Dendritic cell treated with granulocyte-macrophage colony-stimulating factor and Interleukin-4, amounts not matched to agents 40 ng/mL and 50 ng/mL, for 4 days (primary cell): ENCODE measurements around the gene DNAH8.

Source experiments
- H3K27ac Mint-ChIP-seq: one replicate; pipeline ENCODE4 v1.8.0; 2022; ENCODE audit warnings: mild to moderate bottlenecking, mixed read lengths
- H3K27me3 Mint-ChIP-seq: one replicate; pipeline ENCODE4 v1.8.0; 2022; ENCODE audit warnings: mild to moderate bottlenecking, mixed read lengths
- H3K36me3 Mint-ChIP-seq: one replicate; pipeline ENCODE4 v1.8.0; 2022; ENCODE audit warnings: low read depth, mixed read lengths
- H3K4me1 Mint-ChIP-seq: one replicate; pipeline ENCODE4 v1.8.0; 2022; ENCODE audit warnings: low read depth, mixed read lengths
- H3K4me3 Mint-ChIP-seq: one replicate; pipeline ENCODE4 v1.8.0; 2022; ENCODE audit warnings: mild to moderate bottlenecking, moderate library complexity, mixed read lengths
- H3K9me3 Mint-ChIP-seq: one replicate; pipeline ENCODE4 v1.8.0; 2022; ENCODE audit warnings: mixed read lengths
- intact Hi-C: fragments of 100-400 bp; cut with micrococcal nuclease; formaldehyde crosslinking; loops from one replicate; pipeline ENCODE4 v1.15.0; 2022

DNAH8 gene

GRCh38 chr6:38716825-38717224, 1.7 kb downstream of the DNAH8 start:
- peaks cover 11% of the 10 kb centered on the region for H3K4me1 Mint-ChIP-seq
- H3K27ac Mint-ChIP-seq: no peak overlapping the region
- H3K9me3 Mint-ChIP-seq: no peaks in the 10 kb centered on the region
- H3K36me3 Mint-ChIP-seq: no peaks in the 10 kb centered on the region
- intact Hi-C loops: no loop called here
- no peak overlapping the region for H3K4me3 Mint-ChIP-seq
- peaks cover 52% of the 10 kb centered on the region for H3K27me3 Mint-ChIP-seq

DNA sequence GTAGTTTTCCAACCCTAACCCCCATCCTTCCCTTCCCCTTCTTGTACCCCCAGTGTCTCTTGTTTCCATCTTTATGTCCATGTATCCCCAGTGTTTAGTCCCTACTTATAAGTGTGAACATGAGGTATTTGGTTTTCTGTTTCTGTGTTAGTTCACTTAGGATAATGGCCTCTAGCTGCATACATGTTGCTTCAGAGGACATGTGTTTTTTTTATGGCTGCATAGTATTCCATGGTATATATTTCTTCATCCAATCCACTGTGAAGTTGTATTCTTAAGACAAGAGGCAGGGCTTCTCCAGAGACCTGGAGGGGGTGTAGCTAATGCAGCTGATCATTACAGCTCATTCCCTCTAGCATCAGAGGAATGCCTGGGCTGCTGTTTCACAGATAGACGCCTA, 4.2 kb downstream of the DNAH8 start:
- Mint-ChIP-seq H3K36me3 (no peaks in the 10 kb centered on the region), H3K27me3 (peaks cover 43% of the 10 kb centered on the region), H3K27ac (no peak overlapping the region), H3K9me3 (no peaks in the 10 kb centered on the region), H3K4me3 (no peak overlapping the region), H3K4me1 (peaks cover 2% of the 10 kb centered on the region)
- intact Hi-C loops: no loop called here

DNA sequence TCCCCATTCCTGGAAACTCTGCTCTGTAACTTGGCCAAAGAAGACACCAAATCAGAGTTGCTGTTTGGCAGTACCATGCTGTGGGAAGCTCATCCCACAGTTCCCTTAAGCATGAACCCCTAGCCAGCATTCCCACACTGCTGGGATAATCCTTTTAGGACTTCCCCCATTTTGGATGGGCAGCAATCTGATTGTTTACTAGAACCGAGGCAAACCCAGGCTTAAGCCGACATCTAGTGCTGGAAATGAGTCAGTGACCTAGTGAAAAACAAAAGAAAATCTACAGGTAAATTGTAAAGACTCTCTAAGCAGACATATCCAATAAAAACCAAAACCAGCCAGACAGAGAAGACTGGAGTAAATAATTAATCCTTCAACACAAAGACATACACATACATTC, 5.2 kb downstream of the DNAH8 start:
- no peaks in the 10 kb centered on the region for H3K36me3 Mint-ChIP-seq
- H3K4me1 Mint-ChIP-seq: no peaks in the 10 kb centered on the region
- intact Hi-C loops: no loop called here
- H3K27me3 Mint-ChIP-seq: peaks cover 36% of the 10 kb centered on the region
- no peaks in the 10 kb centered on the region for H3K9me3 Mint-ChIP-seq
- H3K4me3 Mint-ChIP-seq: no peak overlapping the region
- H3K27ac Mint-ChIP-seq: no peak overlapping the region

DNA sequence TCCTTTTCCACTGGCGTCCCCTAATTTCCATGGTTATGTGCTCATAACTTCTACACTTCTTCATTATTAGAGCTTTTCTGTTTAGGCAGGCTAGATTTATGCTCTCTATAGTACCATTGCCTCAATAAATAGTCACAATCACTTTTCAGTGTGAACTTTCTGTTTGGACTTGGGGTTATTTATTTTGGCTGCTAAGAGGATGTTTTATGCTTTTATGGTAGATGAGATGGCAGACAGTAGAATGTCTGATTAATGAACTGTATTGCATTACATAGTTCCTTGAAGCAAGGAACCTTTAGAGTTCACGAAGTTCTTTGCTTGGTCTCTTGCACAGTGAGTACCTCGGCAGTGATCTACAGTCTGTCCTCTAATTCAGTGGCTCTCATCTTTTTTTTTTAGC, 6.9 kb downstream of the DNAH8 start:
- peaks cover 21% of the 10 kb centered on the region for H3K27me3 Mint-ChIP-seq
- H3K9me3 Mint-ChIP-seq: no peaks in the 10 kb centered on the region
- intact Hi-C loops: no loop called here
- H3K4me3 Mint-ChIP-seq: no peak overlapping the region
- no peaks in the 10 kb centered on the region for H3K4me1 Mint-ChIP-seq
- no peaks in the 10 kb centered on the region for H3K36me3 Mint-ChIP-seq
- H3K27ac Mint-ChIP-seq: no peak overlapping the region

DNA sequence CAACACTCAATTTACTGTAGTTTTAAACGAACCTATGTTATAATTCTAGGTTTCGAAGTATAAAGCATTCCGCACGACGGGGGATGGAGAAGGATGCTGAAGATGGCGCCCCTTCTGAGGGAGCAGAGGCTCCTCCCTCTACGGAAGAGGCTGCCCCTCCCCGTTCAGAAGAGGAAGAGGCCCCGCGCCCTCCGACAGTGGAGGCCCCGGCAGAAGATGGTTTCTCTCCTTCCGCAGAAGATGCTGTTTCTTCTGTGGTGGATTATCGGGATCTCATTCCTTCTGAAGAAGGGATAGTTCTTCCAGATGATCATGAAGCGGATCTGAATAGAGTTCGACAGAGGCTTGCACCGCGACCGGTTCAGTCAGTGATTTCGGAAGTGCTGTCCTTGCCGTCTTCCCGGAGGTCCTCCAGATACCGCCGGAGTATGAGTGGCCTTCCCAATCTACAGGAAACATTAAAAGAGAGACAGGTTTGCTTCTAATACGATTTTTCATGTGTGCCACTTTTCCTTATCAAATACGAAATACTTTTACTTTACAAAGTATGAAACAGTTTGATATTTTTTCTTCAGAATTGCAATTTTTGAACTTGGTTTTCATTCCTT, 7.7 kb downstream of the DNAH8 start:
- intact Hi-C loops: no loop called here
- H3K4me1 Mint-ChIP-seq: no peaks in the 10 kb centered on the region
- H3K27ac Mint-ChIP-seq: no peak overlapping the region
- no peak overlapping the region for H3K4me3 Mint-ChIP-seq
- H3K36me3 Mint-ChIP-seq: no peaks in the 10 kb centered on the region
- H3K27me3 Mint-ChIP-seq: peaks cover 18% of the 10 kb centered on the region
- no peaks in the 10 kb centered on the region for H3K9me3 Mint-ChIP-seq

DNA sequence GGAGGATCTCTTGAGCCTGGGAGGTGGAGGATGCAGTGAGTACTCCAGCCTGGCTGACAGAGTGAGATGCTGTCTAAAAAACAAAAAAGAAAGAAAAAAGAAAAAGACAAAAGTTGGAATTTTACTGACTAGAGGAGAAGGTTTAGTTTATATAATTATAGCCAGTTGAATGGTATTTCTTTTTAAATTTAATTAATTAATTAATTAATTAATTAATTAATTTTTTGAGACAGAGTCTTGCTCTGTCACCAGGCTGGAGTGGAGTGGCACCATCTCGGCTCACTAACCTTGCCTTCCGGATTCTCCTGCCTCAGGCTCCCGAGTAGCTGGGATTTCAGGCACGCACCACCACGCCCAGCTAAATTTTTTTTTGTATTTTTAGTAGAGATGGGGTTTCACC, 8.7 kb downstream of the DNAH8 start:
- Mint-ChIP-seq H3K4me1 (no peaks in the 10 kb centered on the region), H3K9me3 (no peaks in the 10 kb centered on the region), H3K4me3 (no peak overlapping the region), H3K27ac (no peak overlapping the region), H3K27me3 (peaks cover 15% of the 10 kb centered on the region), H3K36me3 (no peaks in the 10 kb centered on the region)
- intact Hi-C loops: no loop called here

DNA sequence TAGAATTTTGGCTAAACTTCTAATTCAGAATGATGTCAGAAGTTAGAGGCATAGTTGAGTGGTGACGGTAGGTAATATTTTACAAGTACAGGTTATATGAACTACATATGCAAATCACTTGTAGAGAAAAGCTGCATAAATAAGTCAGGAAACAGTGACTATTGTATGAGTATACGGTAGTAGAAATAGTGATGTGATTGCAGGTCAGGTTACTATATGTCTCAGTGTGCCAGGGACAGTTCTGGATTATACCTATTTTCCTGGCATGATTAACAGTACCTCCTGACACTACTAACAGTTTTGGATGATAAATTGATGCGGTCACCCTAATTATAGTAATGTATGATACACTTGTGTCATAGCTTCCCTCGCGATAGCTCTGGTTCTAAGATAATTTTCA, 9.2 kb downstream of the DNAH8 start:
- H3K9me3 Mint-ChIP-seq: no peaks in the 10 kb centered on the region
- no peak overlapping the region for H3K4me3 Mint-ChIP-seq
- H3K27me3 Mint-ChIP-seq: peaks cover 13% of the 10 kb centered on the region
- no peak overlapping the region for H3K27ac Mint-ChIP-seq
- no peaks in the 10 kb centered on the region for H3K4me1 Mint-ChIP-seq
- intact Hi-C loops: no loop called here
- no peaks in the 10 kb centered on the region for H3K36me3 Mint-ChIP-seq

- Mint-ChIP-seq H3K4me3 (no peak overlapping the region), H3K27ac (no peak overlapping the region), H3K9me3 (no peaks in the 10 kb centered on the region), H3K27me3 (peaks cover 7% of the 10 kb centered on the region), H3K4me1 (no peaks in the 10 kb centered on the region), H3K36me3 (no peaks in the 10 kb centered on the region)
- intact Hi-C loops: no loop called here
Measured at GRCh38 chr6:38725414-38726183, 10.5 kb downstream of the DNAH8 start.

GRCh38 chr6:38728203-38728602, 13.1 kb downstream of the DNAH8 start:
- no peak overlapping the region for H3K4me3 Mint-ChIP-seq
- H3K4me1 Mint-ChIP-seq: no peaks in the 10 kb centered on the region
- no peaks in the 10 kb centered on the region for H3K36me3 Mint-ChIP-seq
- no peaks in the 10 kb centered on the region for H3K9me3 Mint-ChIP-seq
- intact Hi-C loops: no loop called here
- peaks cover 3% of the 10 kb centered on the region for H3K27me3 Mint-ChIP-seq
- no peak overlapping the region for H3K27ac Mint-ChIP-seq

DNA sequence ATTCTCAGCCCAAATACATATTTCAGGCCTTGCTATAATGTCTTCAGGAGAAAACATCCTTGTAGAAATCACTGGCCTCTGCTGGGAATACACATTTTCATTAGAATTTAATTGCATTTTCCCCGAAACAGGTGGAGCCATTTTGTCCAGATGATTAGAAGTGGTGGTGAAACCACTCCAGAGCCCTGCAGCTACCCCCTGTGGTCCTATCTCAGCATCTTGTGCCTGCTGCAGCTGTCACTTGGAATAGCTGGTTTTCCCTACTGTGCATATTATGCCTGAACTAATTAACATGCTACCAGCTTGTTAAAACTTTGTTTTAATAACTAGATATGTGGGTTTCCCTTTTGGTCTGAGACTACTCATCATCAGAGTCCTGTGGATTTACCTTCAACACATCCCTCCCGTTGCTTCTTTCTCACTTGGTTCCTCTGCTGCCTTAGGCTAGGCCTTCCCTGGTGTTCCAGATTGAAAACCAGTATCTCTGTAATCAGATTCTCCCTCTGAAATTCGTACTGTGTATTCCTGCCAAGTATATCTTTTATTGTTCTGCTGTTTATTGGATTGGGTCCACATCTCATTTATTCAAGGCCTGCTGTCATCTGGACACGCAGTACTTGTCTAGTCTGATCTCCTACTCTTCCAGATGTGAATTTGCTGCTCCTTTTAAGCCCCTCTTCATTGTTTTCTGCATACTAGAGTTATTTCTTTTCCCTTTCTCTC, 15.2 kb downstream of the DNAH8 start:
- no peaks in the 10 kb centered on the region for H3K4me1 Mint-ChIP-seq
- intact Hi-C loops: no loop called here

GRCh38 chr6:38736951-38737350, 21.8 kb downstream of the DNAH8 start:
- Mint-ChIP-seq H3K9me3 (peaks cover 9% of the 10 kb centered on the region), H3K36me3 (no peaks in the 10 kb centered on the region), H3K4me1 (no peaks in the 10 kb centered on the region), H3K27ac (no peak overlapping the region), H3K4me3 (no peak overlapping the region), H3K27me3 (peaks cover 15% of the 10 kb centered on the region)
- intact Hi-C loops: no loop called here

More for the DNA sequence above, 15.2 kb downstream of the DNAH8 start:
- Mint-ChIP-seq H3K27ac (no peak overlapping the region), H3K4me3 (no peak overlapping the region), H3K9me3 (peaks cover 4% of the 10 kb centered on the region), H3K27me3 (no peaks in the 10 kb centered on the region), H3K36me3 (no peaks in the 10 kb centered on the region)

- peaks cover 17% of the 10 kb centered on the region for H3K27me3 Mint-ChIP-seq
- intact Hi-C loops: no loop called here
- H3K36me3 Mint-ChIP-seq: no peaks in the 10 kb centered on the region
- H3K9me3 Mint-ChIP-seq: peaks cover 9% of the 10 kb centered on the region
- H3K4me1 Mint-ChIP-seq: no peaks in the 10 kb centered on the region
- no peak overlapping the region for H3K4me3 Mint-ChIP-seq
- H3K27ac Mint-ChIP-seq: no peak overlapping the region
Measured at GRCh38 chr6:38738261-38738660, 23.1 kb downstream of the DNAH8 start.

- Mint-ChIP-seq H3K4me3 (no peak overlapping the region), H3K27me3 (peaks cover 19% of the 10 kb centered on the region), H3K4me1 (no peaks in the 10 kb centered on the region), H3K27ac (no peak overlapping the region), H3K36me3 (no peaks in the 10 kb centered on the region), H3K9me3 (peaks cover 9% of the 10 kb centered on the region)
- intact Hi-C loops: no loop called here
Measured at GRCh38 chr6:38739532-38739931, 24.4 kb downstream of the DNAH8 start.

DNA sequence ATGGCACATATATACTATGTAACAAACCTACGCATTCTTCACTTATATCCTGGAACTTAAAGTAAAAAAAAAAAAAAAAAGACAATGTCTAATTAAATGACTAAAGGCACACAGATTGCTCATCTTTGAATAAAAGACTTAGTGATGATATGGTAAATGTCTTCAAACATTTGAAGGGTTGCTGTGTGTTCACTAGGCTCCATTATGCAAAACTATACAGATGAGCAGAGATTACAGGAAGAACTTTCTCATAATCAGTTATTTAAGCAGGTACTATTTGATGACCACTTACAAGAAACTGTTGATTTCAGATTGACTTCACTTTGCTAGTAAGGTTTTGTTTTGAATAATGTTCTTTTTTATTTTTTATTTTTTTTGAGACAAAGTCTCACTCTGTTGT, 34.4 kb downstream of the DNAH8 start:
- intact Hi-C loops: no loop called here
- no peaks in the 10 kb centered on the region for H3K9me3 Mint-ChIP-seq
- H3K36me3 Mint-ChIP-seq: no peaks in the 10 kb centered on the region
- H3K27me3 Mint-ChIP-seq: peaks cover 9% of the 10 kb centered on the region
- H3K27ac Mint-ChIP-seq: no peak overlapping the region
- H3K4me1 Mint-ChIP-seq: no peaks in the 10 kb centered on the region
- no peak overlapping the region for H3K4me3 Mint-ChIP-seq
